GM12891 (cell line): ENCODE measurements around the gene LRMDA.

Experiments
- POLR2A ChIP-seq: IDR thresholded peaks from 2 replicates; pipeline ENCODE4 v1.6.1; 2011; ENCODE audit warnings: low read depth, low read length, control low read depth
- POLR2AphosphoS5 ChIP-seq: IDR thresholded peaks from 2 replicates; pipeline ENCODE4 v1.6.1; 2011; ENCODE audit warnings: low read depth, low read length, control low read depth
- SPI1 ChIP-seq: IDR thresholded peaks from 2 replicates; pipeline ENCODE4 v1.6.1; 2011; ENCODE audit warnings: low read depth, low read length, control low read depth
- TAF1 ChIP-seq: IDR thresholded peaks from 2 replicates; pipeline ENCODE4 v1.6.1; 2011; ENCODE audit warnings: low read depth, low read length, control low read depth

- TF ChIP-seq POLR2A (no peak), POLR2AphosphoS5 (no peak), TAF1 (no peak), SPI1 (no peak)
Measured at GRCh38 chr10:75865413-75866299, 434.2 kb downstream of the LRMDA start.
